CD4-positive, alpha-beta T cell treated with Interleukin-4 for 4 hours (primary cell): Measurements from ENCODE around the gene MBNL1.
"Not testable (repeated sequence)": the region's sequence is repeated elsewhere in the genome, so short reads cannot be mapped to it uniquely, and the experiment has no call there.

ENCODE experiments used
- DNase-seq: peaks from one replicate; pipeline ENCODE4 v3.0.0-alpha.2; 2020

The MBNL1 gene

DNA sequence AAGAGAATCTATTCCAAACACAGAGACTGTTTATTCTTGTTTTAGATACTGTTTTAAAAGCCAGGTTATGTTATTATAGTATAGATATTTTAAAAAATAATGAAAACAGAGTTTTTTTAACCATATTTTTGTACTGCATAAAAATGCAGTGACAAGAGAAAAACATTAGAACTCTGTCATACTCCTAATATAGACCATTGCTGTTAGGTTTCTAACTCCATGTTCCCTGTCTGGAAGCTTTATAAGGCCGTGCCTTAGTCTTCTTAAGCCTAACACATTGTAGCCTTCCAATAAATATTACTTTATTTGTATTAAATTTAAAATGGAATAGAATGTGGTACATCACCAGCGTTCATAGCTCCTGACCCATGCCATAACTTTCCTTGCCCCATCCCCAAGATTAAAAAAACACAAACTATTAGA is 53.2 kb downstream of the MBNL1 start:
- no peak for DNase-seq

DNA sequence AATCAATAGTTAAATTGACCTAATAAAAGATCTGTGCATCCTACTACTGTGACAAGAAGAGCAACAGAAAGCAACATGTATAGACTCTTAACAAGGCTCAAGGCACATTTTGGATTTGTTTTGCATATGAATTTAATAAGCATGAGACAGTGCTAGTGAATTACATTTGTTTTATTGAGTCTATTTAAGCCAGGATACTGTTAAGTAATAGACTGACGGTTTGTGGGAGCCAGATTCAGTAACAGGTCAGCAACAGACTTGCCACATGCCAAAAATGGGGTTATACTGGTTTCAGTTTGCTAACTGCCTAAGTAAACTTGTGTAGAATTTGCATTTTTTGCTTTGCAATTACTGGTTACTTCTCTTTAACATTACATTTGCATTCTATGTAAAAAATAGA is 54.0 kb downstream of the MBNL1 start:
- DNase-seq, result peak; percentile 48

- peak; percentile 48 for DNase-seq
Measured at GRCh38 chr3:152323834-152324233, 55.1 kb downstream of the MBNL1 start.

DNA sequence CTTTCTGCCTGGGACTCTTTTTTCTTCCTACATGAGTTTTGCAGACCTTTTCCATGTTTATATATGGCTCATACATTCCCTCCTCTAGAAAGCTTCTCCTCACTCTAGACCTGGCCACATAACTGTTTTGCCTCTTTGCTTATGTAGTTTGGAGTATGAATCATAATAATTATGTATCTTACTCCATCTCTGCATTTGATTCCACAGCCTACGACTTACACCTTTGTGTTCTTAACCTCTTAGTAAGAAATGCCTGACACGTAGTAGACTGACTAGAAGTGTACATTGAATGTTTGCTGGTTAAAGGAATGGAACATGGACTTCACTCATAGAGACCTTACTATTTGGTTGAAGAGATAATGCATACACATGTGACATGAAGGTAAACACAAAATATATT is 56.4 kb downstream of the MBNL1 start:
- DNase-seq, result no peak

DNA sequence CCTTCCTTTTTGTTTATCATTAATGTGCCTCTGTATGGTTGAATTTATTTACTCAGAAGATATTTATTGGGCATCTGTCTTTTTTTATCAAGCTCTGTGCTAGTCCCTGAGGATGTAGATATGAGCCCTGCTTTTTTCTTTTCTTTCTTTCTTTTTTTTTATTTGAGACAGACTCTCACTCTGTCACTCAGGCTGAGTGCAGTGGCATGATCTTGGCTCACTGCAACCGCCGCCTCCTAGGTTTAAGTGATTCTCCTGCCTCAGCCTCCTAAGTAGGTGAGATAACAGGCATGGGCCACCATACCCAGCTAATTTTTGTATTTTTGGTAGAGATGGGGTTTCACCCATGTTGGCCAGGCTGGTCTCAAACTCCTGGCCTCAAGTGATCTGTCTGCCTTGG is 58.5 kb downstream of the MBNL1 start:
- DNase-seq, result no peak

GRCh38 chr3:152328841-152329240 is 60.1 kb downstream of the MBNL1 start:
- no peak for DNase-seq

DNA sequence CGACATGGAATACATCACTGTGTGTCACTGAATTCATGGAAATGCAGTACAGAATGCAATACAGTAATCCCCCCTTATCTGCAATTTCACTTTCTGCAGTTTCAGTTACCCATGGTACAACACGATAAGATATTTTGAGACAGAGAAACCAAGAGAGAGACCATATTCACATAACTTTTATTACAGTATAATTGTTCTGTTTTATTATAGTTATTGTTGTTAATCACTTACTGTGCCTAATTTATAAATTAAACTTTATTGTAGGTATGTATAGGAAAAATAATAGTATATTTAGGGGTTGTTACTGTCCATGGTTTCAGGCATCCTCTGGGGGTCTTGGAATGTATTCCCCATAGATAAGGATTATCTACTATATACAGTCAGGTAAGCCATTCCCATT is 61.8 kb downstream of the MBNL1 start:
- DNase-seq, result no peak

DNA sequence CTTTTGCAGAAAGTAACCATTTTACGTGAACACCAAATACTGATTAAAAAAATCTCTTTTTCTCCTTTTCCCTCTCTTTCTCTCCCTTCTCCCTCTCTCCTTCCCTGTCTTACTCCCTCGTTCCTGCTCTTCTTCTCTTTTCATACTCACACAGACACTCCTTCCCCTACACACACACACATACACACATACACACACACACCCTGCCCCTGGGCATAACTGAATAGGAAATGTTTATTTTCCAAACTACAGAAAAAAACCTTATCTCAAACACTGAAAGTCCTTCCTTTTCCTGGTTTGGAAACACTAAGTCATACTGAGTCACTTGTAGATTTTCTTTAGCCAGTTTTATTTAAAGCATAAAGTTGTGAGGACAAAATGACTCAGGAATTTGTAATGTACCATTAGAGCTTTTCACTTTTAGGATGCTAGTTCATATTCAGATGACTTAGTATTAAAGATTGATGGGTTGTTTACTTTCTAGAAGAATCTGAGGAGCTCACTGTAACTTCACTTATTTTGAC is 62.4 kb downstream of the MBNL1 start:
- no peak for DNase-seq

DNA sequence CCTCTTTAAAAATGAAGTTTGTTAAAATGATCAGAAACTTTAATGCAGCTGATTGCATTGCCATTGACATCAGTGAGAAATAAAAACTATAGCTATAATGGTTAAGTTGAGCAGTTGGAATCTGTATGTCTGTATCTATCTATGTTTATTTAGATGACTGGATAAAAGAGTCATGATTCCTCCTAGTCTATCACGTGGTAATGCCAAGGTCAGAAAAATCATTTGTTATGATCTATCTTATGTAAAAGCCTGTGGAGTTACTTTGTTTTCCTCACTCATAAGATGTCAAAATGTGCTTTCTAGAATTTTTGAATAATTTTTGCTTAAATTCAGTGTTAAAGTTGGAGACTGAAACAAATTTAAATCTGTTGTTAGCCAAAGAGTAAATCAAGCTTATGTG is 63.3 kb downstream of the MBNL1 start:
- no peak for DNase-seq

- no peak for DNase-seq
Measured at GRCh38 chr3:152333928-152334327, 65.2 kb downstream of the MBNL1 start.

- DNase-seq, result no peak
Measured at GRCh38 chr3:152334761-152335160, 66.0 kb downstream of the MBNL1 start.

DNA sequence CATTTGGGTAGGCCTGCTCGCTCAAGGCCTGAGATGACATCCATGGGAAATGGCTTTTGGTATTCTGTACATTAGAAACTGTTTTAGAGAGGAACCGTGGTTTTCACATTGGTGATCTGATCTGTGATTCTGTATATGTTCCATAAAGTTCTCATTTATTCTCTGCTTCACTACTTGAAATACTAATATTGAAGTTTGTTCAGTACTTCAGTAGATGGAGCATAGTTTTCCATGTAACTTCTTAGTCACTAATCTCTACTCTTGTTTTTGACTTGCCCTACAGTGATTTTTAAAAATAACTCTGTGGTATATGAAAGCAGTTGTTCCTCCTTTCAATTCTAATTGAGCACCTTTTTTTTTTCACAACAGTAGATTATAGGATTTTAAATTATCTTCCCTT is 66.5 kb downstream of the MBNL1 start:
- DNase-seq, result peak; percentile 37

DNA sequence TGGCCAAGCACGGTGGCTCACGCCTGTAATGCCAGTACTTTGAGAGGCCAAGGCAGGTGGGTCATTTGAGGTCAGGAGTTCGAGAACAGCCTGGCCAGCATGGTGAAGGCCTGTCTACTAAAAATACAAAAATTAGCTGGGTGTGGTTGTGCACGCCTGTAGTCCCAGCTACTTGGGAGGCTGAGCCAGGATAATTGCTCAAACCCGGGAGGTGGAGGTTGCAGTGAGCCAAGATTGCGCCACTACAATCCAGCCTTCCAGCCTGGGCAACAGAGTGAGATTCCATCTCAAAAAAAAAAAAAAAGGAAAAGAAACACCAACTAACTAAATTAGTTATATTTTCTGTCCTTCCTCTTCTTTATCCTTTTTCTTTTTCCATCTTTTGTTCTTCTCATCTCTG is 68.6 kb downstream of the MBNL1 start:
- not testable (repeated sequence) for DNase-seq

- no peak for DNase-seq
Measured at GRCh38 chr3:152338159-152338720, 69.5 kb downstream of the MBNL1 start.

- no peak for DNase-seq
Measured at GRCh38 chr3:152339881-152340505, 71.3 kb downstream of the MBNL1 start.

- no peak for DNase-seq
Measured at GRCh38 chr3:152345233-152345632, 76.5 kb downstream of the MBNL1 start.

GRCh38 chr3:152346058-152346457 is 77.3 kb downstream of the MBNL1 start:
- DNase-seq, result no peak

DNA sequence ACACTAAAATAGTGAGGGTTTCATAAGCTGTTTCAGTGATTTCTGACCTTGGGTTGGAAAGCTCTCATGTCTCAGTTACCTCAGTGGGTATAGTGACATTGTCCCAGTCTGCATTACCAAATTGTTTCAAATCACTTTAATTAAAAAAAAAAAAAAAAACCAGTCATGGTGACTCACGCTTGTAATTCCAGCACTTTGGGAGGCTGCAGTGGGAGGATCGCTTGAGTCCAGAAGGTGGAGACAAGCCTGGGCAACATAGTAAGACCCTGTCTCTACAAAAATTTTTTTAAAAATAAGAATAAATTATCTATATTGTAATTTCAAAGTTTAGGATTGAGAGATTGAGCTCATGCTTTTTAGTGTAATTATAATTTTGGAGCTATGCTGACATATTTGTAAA is 78.0 kb downstream of the MBNL1 start:
- no peak for DNase-seq

- DNase-seq, result no peak
Measured at GRCh38 chr3:152348436-152349177, 79.9 kb downstream of the MBNL1 start.

DNA sequence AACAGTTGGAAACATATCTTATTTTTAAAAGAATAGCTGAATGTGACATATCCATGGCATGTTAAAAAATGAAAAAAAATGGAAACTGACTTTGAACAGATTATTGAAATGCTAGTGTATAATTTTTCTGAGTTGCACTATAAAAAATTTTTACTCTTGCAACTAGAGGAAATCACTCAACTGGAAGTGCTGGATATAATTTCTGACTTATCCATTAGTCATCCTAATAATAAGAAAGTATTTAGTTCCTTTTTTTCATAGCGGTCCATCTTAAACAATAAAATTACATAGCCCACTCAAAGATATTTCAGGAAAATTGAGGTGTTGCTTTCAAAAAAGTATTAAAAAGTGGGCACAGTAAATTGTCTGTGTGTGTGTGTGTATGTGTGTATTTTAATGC is 80.7 kb downstream of the MBNL1 start:
- no peak for DNase-seq

GRCh38 chr3:152350139-152350538 is 81.4 kb downstream of the MBNL1 start:
- no peak for DNase-seq

GRCh38 chr3:152350776-152351175 is 82.0 kb downstream of the MBNL1 start:
- peak; percentile 57 for DNase-seq

DNA sequence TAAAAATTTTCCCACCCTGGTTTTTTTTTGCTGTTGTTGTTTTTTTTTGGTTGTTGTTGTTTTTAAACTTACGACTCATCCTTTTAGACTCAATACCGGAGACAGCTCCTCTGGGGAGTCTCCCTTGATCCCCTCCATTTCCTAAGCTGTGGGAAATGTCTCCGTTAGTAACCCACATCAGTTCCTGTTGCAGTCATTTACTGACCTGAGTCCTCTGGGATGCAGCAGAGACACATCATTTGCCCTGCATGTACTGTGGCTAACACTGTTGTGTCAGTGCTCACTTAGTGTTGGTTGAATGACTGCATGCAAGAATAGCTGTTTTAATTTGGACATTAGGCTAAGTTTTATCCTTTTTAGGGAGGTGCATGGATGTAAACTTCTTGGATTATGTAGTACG is 83.8 kb downstream of the MBNL1 start:
- no peak for DNase-seq

DNA sequence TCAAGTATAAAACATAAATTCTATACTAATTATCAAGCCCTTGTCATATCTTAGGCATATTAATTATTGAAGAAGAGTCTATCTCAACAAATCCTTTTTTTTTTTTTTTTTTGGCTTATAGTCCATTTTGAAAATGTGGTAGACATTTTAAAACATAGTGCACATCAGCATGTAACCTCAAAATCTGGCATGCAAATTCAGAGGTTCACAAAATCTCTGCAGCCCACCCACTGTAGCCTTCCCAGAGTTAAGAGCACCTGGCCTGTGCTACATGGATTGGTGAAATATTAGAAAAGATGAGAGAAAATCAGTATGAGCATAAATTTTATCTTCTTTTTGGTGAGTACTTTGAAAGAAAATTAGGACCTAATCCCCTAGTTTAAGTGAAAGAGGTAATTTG is 84.8 kb downstream of the MBNL1 start:
- DNase-seq, result no peak
